Subcutaneous adipose tissue (tissue), 4 donors: ENCODE measurements around the gene RNASE13. TPM values are rescaled to one million over a fixed set of nuclear protein-coding genes. Genes with fewer than 3 reads are reported as not detected.

Source experiments
- CTCF ChIP-seq: fragments of 450-650 bp; IDR thresholded peaks from one replicate; pipeline ENCODE4 v1.5.1; 2016; ENCODE audit warnings: low read depth, mild to moderate bottlenecking, control low read depth, antibody characterized with exemption, moderate library complexity
- total RNA-seq, 4 donors: library from RNA; depleted of rRNA; stranded (reverse); fragments of >200 nt; gene quantifications; one replicate each; pipeline ENCODE4 v1.1.0, GENCODE V29; 2016

The RNASE13 gene
- total RNA-seq, 4 donors from 2014 or later: not detected

- no peak for TF ChIP-seq CTCF
Observed at GRCh38 chr14:21047378-21047781, 12.8 kb upstream of the RNASE13 start.

- no peak for TF ChIP-seq CTCF
Observed at GRCh38 chr14:21043974-21044618, 9.5 kb upstream of the RNASE13 start.

GRCh38 chr14:21043387-21043973 lies 8.9 kb upstream of the RNASE13 start:
- no peak for TF ChIP-seq CTCF

GRCh38 chr14:21042918-21043317 lies 8.3 kb upstream of the RNASE13 start:
- TF ChIP-seq CTCF: no peak

- TF ChIP-seq CTCF: no peak
Observed at GRCh38 chr14:21041676-21042433, 7.2 kb upstream of the RNASE13 start, which contains the start of gene RNASE7. TSS of gene RNASE7 (plus strand) at chr14:21042362. CDS start at chr14:21042993, 631 bp downstream.

GRCh38 chr14:21040370-21040925 lies 5.8 kb upstream of the RNASE13 start:
- no peak for TF ChIP-seq CTCF
